ENCODE results near the gene IGSF11. TPM values are rescaled to one million over a fixed set of nuclear protein-coding genes. Genes with fewer than 3 reads are reported as not detected.

The IGSF11 gene
- total and polyA plus RNA-seq, 10 donors, result 0.05 to 1.1 (median 0.31) TPM; not detected in 4

GRCh38 chr3:118988198-118989130 is 46.2 kb downstream of the IGSF11 start:
- intact Hi-C loops (cut with DNase I; ENCODE audit: low total_unique reads), result no loop called here
- no peak overlapping the region for H3K4me3 ChIP-seq
- no peaks in the 10 kb centered on the region for H3K36me3 ChIP-seq
- no peak overlapping the region for H3K27ac ChIP-seq
- 40 to 49% (median 42%) methylated on average over 6 of the region's 6 CpGs for WGBS, 5 donors
- no peaks in the 10 kb centered on the region for H3K9me3 ChIP-seq
- H3K4me1 ChIP-seq, result no peaks in the 10 kb centered on the region
- H3K27me3 ChIP-seq (replicated peaks in 1 of 7), result no peaks in the 10 kb centered on the region
- DNase-seq, result no peak
- TF ChIP-seq CTCF (IDR thresholded peaks at IDR 0.05 in 8 of 11, conservative IDR thresholded peaks at IDR 0.05 in 3 of 11) (no peak), POLR2AphosphoS5 (IDR thresholded peaks at IDR 0.05) (no peak), POLR2A (IDR thresholded peaks at IDR 0.05) (no peak)

GRCh38 chr3:118987477-118987876 is 47.2 kb downstream of the IGSF11 start:
- DNase-seq, result no peak
- WGBS, 5 donors, result 17 to 63% (median 30%) methylated on average over 2 of the region's 2 CpGs
- Histone ChIP-seq H3K4me1 (no peaks in the 10 kb centered on the region), H3K27ac (no peak overlapping the region), H3K27me3 (replicated peaks in 1 of 7) (no peaks in the 10 kb centered on the region), H3K36me3 (no peaks in the 10 kb centered on the region), H3K4me3 (no peak overlapping the region), H3K9me3 (no peaks in the 10 kb centered on the region)
- TF ChIP-seq POLR2A (IDR thresholded peaks at IDR 0.05) (no peak), POLR2AphosphoS5 (IDR thresholded peaks at IDR 0.05) (no peak), CTCF (IDR thresholded peaks at IDR 0.05 in 8 of 11, conservative IDR thresholded peaks at IDR 0.05 in 3 of 11) (no peak)
- intact Hi-C loops (cut with DNase I; ENCODE audit: low total_unique reads), result no loop called here

GRCh38 chr3:118986734-118987133 is 47.9 kb downstream of the IGSF11 start:
- no peak for DNase-seq
- H3K27me3 ChIP-seq (replicated peaks in 1 of 7), result no peaks in the 10 kb centered on the region
- TF ChIP-seq POLR2AphosphoS5 (IDR thresholded peaks at IDR 0.05) (no peak), CTCF (IDR thresholded peaks at IDR 0.05 in 8 of 11, conservative IDR thresholded peaks at IDR 0.05 in 3 of 11) (no peak), POLR2A (IDR thresholded peaks at IDR 0.05) (no peak)
- 73 to 83% (median 76%) methylated on average over 2 of the region's 2 CpGs for WGBS, 5 donors
- H3K9me3 ChIP-seq, result no peaks in the 10 kb centered on the region
- no peak overlapping the region for H3K27ac ChIP-seq
- intact Hi-C loops (cut with DNase I; ENCODE audit: low total_unique reads), result no loop called here
- H3K4me3 ChIP-seq, result no peak overlapping the region
- H3K4me1 ChIP-seq, result no peaks in the 10 kb centered on the region
- H3K36me3 ChIP-seq, result no peaks in the 10 kb centered on the region

- Histone ChIP-seq H3K9me3 (no peaks in the 10 kb centered on the region), H3K4me1 (no peaks in the 10 kb centered on the region), H3K27ac (no peak overlapping the region), H3K27me3 (replicated peaks in 1 of 7) (no peaks in the 10 kb centered on the region), H3K36me3 (no peaks in the 10 kb centered on the region), H3K4me3 (no peak overlapping the region)
- no peak for DNase-seq
- whole genome bisulfite sequencing, 5 donors, result 63 to 73% (median 68%) methylated on average over 2 of the region's 2 CpGs
- TF ChIP-seq POLR2AphosphoS5 (IDR thresholded peaks at IDR 0.05), result no peak
- no peak for TF ChIP-seq POLR2A (IDR thresholded peaks at IDR 0.05)
- TF ChIP-seq CTCF (IDR thresholded peaks at IDR 0.05 in 8 of 11, conservative IDR thresholded peaks at IDR 0.05 in 3 of 11), result no peak
- intact Hi-C loops (cut with DNase I; ENCODE audit: low total_unique reads), result no loop called here
Measured at GRCh38 chr3:118984699-118985098, 49.9 kb downstream of the IGSF11 start.
